Type B pancreatic cell (in vitro differentiated cells): ENCODE measurements around the gene BABAM1. TPM values are rescaled to one million over a fixed set of nuclear protein-coding genes. Genes with fewer than 3 reads are reported as not detected.

Experiments
- DNase-seq: peaks from one replicate; pipeline ENCODE4 v3.0.0; 2021; ENCODE audit warnings: mixed read lengths; ENCODE audit not compliant: unreplicated experiment; ENCODE audit errors: extremely low spot score
- H3K27ac Mint-ChIP-seq: 2 replicates; pipeline ENCODE4 v1.8.0; 2021; ENCODE audit warnings: mild to moderate bottlenecking, mixed read lengths
- H3K27me3 Mint-ChIP-seq: 2 replicates; pipeline ENCODE4 v1.8.0; 2021; ENCODE audit warnings: mixed read lengths
- H3K36me3 Mint-ChIP-seq: 2 replicates; pipeline ENCODE4 v1.8.0; 2021; ENCODE audit warnings: mixed read lengths
- H3K4me1 Mint-ChIP-seq: one replicate; pipeline ENCODE4 v1.8.0; 2021; ENCODE audit warnings: mixed read lengths; ENCODE audit not compliant: unreplicated experiment
- H3K4me3 Mint-ChIP-seq: 2 replicates; pipeline ENCODE4 v1.8.0; 2021; ENCODE audit warnings: mild to moderate bottlenecking, mixed read lengths
- H3K9me3 Mint-ChIP-seq: 2 replicates; pipeline ENCODE4 v1.8.0; 2021; ENCODE audit warnings: mixed read lengths
- CTCF ChIP-seq: fragments of 200-600 bp; sonication (generic); conservative IDR thresholded peaks from 2 replicates; pipeline ENCODE4 v1.5.0; 2021; ENCODE audit warnings: antibody characterized with exemption, mild to moderate bottlenecking
- total RNA-seq: library from RNA; stranded (reverse); gene quantifications from 2 replicates; pipeline ENCODE4 v1.2.1, GENCODE V29; 2021; ENCODE audit warnings: low replicate concordance

The BABAM1 gene
- total RNA-seq, 1 donor from 2014 or later: 93.3 TPM

- H3K27ac Mint-ChIP-seq: peak overlapping the region; percentile 76
- DNase-seq: no peak
- peaks cover 8% of the 10 kb centered on the region for H3K36me3 Mint-ChIP-seq
- peak overlapping the region; percentile 56 for H3K4me3 Mint-ChIP-seq
- no peak for TF ChIP-seq CTCF
- no peaks in the 10 kb centered on the region for H3K9me3 Mint-ChIP-seq
- peaks cover 27% of the 10 kb centered on the region for H3K4me1 Mint-ChIP-seq
- no peaks in the 10 kb centered on the region for H3K27me3 Mint-ChIP-seq
Measured at GRCh38 chr19:17240826-17241399, 26.3 kb upstream of the BABAM1 start.

- H3K4me3 Mint-ChIP-seq: peak overlapping the region; percentile 94
- peaks cover 8% of the 10 kb centered on the region for H3K36me3 Mint-ChIP-seq
- no peaks in the 10 kb centered on the region for H3K9me3 Mint-ChIP-seq
- H3K4me1 Mint-ChIP-seq: peaks cover 34% of the 10 kb centered on the region
- DNase-seq: no peak
- no peaks in the 10 kb centered on the region for H3K27me3 Mint-ChIP-seq
- TF ChIP-seq CTCF: no peak
- H3K27ac Mint-ChIP-seq: peak overlapping the region; percentile 88
Measured at GRCh38 chr19:17242431-17243208, 24.6 kb upstream of the BABAM1 start.

GRCh38 chr19:17243211-17243829 is 23.9 kb upstream of the BABAM1 start:
- Mint-ChIP-seq H3K27ac (peak overlapping the region; percentile 92), H3K36me3 (peaks cover 1% of the 10 kb centered on the region), H3K4me3 (peak overlapping the region; percentile 94), H3K27me3 (no peaks in the 10 kb centered on the region), H3K9me3 (no peaks in the 10 kb centered on the region), H3K4me1 (peaks cover 39% of the 10 kb centered on the region)
- DNase-seq: no peak
- no peak for TF ChIP-seq CTCF

GRCh38 chr19:17243830-17244617 is 23.2 kb upstream of the BABAM1 start:
- no peak for DNase-seq
- Mint-ChIP-seq H3K27ac (peak overlapping the region; percentile 92), H3K9me3 (no peaks in the 10 kb centered on the region), H3K36me3 (no peaks in the 10 kb centered on the region), H3K27me3 (no peaks in the 10 kb centered on the region), H3K4me3 (peak overlapping the region; percentile 94), H3K4me1 (peaks cover 46% of the 10 kb centered on the region)
- TF ChIP-seq CTCF: no peak
